ENCODE results near the gene ZC3HAV1.
"Not testable (repeated sequence)": the region's sequence is repeated elsewhere in the genome, so short reads cannot be mapped to it uniquely, and the experiment has no call there.

ZC3HAV1 gene

DNA sequence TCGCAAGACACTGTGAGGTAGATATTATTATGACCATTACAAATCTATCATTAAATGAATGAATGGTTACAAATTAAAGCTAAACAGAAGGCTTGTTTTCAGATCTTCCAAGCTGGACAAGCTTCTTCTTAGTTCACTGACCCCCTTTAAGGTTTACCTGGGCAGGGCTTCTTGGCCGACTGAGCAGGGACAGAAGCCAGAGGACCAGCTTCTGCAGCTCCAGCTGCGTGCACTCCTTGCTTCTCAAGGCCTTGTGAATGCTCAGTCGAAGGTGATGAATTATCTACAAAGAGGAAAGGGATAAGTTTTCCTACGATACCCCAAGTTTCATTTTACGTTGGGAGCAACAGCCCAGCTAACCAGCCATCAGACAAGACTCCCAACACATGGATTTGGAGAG is 83.0 kb downstream of the ZC3HAV1 start:
- CTCF ChIA-PET: interaction anchor here (1.0 to 1.4 kb wide), 2 partner anchors 10 to 49 kb away, joined by 4 to 6 read pairs; no protein-coding TSS in a partner anchor
- no peaks in the 10 kb centered on the region for H3K9me3 ChIP-seq (ENCODE audit: control insufficient read depth, insufficient read depth, low read depth, low read length)
- POLR2A ChIA-PET: no interaction called here

DNA sequence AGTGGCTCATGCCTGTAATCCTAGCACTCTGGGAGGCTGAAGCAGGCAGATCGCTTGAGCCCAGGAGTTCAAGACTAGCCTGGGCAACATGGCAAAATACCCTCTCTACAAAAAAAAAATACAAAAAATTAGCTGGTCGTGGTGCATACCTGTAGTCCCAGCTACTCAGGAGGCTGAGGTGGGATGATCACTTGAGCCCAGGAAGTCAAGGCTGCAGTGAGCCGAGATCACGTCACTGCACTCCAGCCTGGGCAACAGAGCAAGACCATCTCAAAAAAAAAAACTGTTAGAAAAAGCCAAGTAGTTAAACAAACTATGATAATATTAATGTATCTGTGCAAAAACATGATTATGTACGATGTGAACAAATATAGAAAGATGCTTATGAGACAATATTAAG is 83.7 kb downstream of the ZC3HAV1 start:
- H3K27ac ChIP-seq (ENCODE audit: extremely low read depth, low read depth, low read length); H3K9me3 ChIP-seq (ENCODE audit: control insufficient read depth, insufficient read depth, low read depth, low read length); H3K4me3 ChIP-seq (ENCODE audit: low read depth, low read length); H3K4me1 ChIP-seq (ENCODE audit: control insufficient read depth, insufficient read depth, low read length): not testable (repeated sequence)
- ChIA-PET POLR2A (interaction anchor here (0.6 kb wide), 1 partner anchor 108 kb away, joined by 3 read pairs; a partner anchor contains a TSS), CTCF (interaction anchor here (1.0 to 1.4 kb wide), 2 partner anchors 9 to 50 kb away, joined by 4 to 6 read pairs; no protein-coding TSS in a partner anchor)
- peaks cover 0 to 24% of the 10 kb centered on the region in 2 experiments; a peak in 1 of 3 replicates for H3K36me3 ChIP-seq (ENCODE audit: control insufficient read depth in 2 of 2, insufficient read depth in 1 of 2, low read length in 2 of 2)

More for the DNA sequence above, 83.0 kb downstream of the ZC3HAV1 start:
- Histone ChIP-seq H3K27ac (ENCODE audit: extremely low read depth, low read depth, low read length) (no peak overlapping the region), H3K36me3 (ENCODE audit: control insufficient read depth in 2 of 2, insufficient read depth in 1 of 2, low read length in 2 of 2) (peaks cover 0 to 24% of the 10 kb centered on the region in 2 experiments; a peak in 1 of 3 replicates), H3K4me1 (ENCODE audit: control insufficient read depth, insufficient read depth, low read length) (no peaks in the 10 kb centered on the region), H3K4me3 (ENCODE audit: low read depth, low read length) (no peak overlapping the region)
- TF ChIP-seq ZNF174 (tag by site-specific recombination; IDR thresholded peaks at IDR 0.05) (no peak), EGR2 (tag by site-specific recombination; IDR thresholded peaks at IDR 0.05; ENCODE audit: low read depth) (no peak), ZNF560 (tag by site-specific recombination; IDR thresholded peaks at IDR 0.05; ENCODE audit: borderline replicate concordance) (no peak), ZNF274 (IDR thresholded peaks at IDR 0.05; ENCODE audit: low read length) (no peak), ZNF274 (tag by site-specific recombination; IDR thresholded peaks at IDR 0.05; ENCODE audit: borderline replicate concordance) (no peak), MYNN (tag by site-specific recombination; IDR thresholded peaks at IDR 0.05; ENCODE audit: borderline replicate concordance) (no peak), TRIM28 (IDR thresholded peaks at IDR 0.05; ENCODE audit: borderline replicate concordance, low read length) (no peak), ZEB2 (tag by site-specific recombination; IDR thresholded peaks at IDR 0.05) (no peak), ZBTB48 (tag by site-specific recombination; IDR thresholded peaks at IDR 0.05) (no peak), ZSCAN18 (tag by site-specific recombination; IDR thresholded peaks at IDR 0.05) (no peak), ZNF155 (tag by site-specific recombination; IDR thresholded peaks at IDR 0.05) (no peak), ZBTB6 (tag by site-specific recombination; IDR thresholded peaks at IDR 0.05) (no peak)
- TF ChIP-seq, protein P1, sequence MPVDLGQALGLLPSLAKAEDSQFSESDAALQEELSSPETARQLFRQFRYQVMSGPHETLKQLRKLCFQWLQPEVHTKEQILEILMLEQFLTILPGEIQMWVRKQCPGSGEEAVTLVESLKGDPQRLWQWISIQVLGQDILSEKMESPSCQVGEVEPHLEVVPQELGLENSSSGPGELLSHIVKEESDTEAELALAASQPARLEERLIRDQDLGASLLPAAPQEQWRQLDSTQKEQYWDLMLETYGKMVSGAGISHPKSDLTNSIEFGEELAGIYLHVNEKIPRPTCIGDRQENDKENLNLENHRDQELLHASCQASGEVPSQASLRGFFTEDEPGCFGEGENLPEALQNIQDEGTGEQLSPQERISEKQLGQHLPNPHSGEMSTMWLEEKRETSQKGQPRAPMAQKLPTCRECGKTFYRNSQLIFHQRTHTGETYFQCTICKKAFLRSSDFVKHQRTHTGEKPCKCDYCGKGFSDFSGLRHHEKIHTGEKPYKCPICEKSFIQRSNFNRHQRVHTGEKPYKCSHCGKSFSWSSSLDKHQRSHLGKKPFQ (tag by site-specific recombination; IDR thresholded peaks at IDR 0.05): no peak
- TF ChIP-seq, protein P2, sequence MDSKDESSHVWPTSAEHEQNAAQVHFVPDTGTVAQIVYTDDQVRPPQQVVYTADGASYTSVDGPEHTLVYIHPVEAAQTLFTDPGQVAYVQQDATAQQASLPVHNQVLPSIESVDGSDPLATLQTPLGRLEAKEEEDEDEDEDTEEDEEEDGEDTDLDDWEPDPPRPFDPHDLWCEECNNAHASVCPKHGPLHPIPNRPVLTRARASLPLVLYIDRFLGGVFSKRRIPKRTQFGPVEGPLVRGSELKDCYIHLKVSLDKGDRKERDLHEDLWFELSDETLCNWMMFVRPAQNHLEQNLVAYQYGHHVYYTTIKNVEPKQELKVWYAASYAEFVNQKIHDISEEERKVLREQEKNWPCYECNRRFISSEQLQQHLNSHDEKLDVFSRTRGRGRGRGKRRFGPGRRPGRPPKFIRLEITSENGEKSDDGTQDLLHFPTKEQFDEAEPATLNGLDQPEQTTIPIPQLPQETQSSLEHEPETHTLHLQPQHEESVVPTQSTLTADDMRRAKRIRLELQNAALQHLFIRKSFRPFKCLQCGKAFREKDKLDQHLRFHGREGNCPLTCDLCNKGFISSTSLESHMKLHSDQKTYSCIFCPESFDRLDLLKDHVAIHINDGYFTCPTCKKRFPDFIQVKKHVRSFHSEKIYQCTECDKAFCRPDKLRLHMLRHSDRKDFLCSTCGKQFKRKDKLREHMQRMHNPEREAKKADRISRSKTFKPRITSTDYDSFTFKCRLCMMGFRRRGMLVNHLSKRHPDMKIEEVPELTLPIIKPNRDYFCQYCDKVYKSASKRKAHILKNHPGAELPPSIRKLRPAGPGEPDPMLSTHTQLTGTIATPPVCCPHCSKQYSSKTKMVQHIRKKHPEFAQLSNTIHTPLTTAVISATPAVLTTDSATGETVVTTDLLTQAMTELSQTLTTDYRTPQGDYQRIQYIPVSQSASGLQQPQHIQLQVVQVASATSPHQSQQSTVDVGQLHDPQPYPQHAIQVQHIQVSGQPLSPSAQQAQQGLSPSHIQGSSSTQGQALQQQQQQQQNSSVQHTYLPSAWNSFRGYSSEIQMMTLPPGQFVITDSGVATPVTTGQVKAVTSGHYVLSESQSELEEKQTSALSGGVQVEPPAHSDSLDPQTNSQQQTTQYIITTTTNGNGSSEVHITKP (tag by site-specific recombination; IDR thresholded peaks at IDR 0.05): no peak
- TF ChIP-seq, protein P3, sequence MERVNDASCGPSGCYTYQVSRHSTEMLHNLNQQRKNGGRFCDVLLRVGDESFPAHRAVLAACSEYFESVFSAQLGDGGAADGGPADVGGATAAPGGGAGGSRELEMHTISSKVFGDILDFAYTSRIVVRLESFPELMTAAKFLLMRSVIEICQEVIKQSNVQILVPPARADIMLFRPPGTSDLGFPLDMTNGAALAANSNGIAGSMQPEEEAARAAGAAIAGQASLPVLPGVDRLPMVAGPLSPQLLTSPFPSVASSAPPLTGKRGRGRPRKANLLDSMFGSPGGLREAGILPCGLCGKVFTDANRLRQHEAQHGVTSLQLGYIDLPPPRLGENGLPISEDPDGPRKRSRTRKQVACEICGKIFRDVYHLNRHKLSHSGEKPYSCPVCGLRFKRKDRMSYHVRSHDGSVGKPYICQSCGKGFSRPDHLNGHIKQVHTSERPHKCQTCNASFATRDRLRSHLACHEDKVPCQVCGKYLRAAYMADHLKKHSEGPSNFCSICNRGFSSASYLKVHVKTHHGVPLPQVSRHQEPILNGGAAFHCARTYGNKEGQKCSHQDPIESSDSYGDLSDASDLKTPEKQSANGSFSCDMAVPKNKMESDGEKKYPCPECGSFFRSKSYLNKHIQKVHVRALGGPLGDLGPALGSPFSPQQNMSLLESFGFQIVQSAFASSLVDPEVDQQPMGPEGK (tag by site-specific recombination; IDR thresholded peaks at IDR 0.05): no peak

Data from HEK293 (cell line).